Middle frontal gyrus (tissue), 1 donor: ENCODE measurements around the gene PRTN3.
"Not testable (repeated sequence)": the region's sequence is repeated elsewhere in the genome, so short reads cannot be mapped to it uniquely, and the experiment has no call there.

Experiments used
- DNase-seq: peaks from one replicate; pipeline ENCODE4 v3.0.0-alpha.2; 2015; ENCODE audit warnings: low spot score; ENCODE audit errors: extremely low spot score

PRTN3 gene

GRCh38 chr19:878751-879561 is 38.2 kb downstream of the PRTN3 start:
- DNase-seq: not testable (repeated sequence)

- DNase-seq: no peak
These were observed 39.1 kb downstream of the PRTN3 start for GRCh38 chr19:879711-880438.

DNA sequence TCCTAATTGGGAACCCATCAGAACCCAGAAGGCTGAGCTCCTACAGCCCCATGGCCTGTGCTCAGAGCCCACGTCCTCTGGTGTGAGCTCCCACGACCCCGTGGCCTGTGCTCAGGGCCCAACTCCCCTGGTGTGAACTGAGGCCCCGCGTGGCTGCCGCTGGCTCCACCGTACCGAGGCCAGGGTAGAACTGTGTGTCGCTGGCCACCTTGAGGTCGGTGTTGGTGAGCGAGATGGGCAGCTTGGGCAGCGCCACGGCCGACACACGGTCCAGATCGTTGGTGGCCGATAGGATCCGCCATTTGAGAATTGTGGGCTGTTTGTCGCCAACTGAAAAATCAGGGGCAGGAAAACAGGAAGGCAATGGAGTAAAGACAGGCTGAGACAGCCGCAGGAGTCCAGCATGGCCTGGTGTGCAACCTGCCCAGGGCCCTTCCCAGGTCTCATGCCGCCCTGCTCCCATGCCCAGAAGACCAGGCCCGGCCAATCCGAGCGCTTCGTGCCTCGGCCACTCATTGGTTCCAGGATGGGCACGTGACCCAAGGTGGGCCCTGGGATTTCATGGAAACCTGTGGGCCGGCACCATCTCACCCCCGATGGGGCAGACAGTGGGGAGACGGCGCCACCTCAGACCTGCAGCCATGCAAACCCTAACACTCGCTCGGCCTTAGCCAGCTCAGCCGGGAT is 40.7 kb downstream of the PRTN3 start:
- DNase-seq: no peak

DNA sequence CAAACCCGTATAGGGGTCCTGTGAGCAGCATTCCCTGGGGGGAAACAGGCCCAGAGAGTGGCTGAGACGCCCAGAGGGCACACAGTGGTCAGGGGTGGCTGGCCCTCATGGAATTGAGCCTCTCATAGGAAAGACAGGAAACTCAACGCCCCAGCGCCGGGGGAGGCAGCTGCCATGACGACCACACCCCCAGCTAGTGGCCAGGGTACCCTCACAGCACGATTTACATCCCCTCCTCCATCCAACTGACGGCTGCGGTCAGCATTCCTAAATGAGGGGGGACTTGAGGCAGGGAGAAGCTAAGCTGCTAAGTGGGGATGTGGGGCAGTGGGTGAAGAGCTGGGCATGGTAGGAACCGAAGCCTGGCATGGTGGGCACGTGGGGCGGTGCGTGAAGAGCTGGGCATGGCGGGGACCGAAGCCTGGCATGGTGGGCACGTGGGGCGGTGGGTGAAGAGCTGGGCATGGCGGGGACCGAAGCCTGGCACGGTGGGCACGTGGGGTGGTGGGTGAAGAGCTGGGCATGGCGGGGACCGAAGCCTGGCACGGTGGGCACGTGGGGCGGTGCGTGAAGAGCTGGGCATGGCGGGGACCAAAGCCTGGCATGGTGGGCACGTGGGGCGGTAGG is 42.2 kb downstream of the PRTN3 start:
- DNase-seq: no peak

DNA sequence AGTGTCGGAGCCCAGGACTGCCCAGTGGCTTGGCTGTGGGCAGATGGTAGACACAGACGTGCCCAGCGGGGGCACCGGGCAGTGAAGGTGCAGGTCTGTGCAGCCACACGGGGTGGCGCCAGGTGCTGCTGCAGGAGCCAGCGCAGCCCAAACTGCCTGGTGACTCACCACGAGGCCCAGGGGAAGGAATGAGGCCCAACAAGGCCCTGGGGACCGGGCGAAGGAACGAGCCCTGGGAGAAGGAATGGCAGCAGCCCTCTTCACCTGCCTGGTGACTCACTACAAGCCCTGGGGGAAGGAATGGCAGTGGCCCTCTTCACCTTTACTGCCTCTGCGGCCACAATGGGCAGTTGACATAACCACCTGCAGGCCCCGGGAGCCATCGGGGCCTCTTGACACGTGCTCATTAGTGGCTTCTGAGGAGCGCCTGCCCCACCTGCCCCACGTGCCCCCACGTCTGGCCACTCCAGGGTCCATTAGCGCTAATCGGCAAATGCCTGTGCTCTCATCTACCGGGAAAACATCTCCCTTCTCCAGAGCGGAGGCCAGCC is 42.9 kb downstream of the PRTN3 start:
- DNase-seq: no peak

- no peak for DNase-seq
These were observed 43.8 kb downstream of the PRTN3 start for GRCh38 chr19:884420-885211.

DNA sequence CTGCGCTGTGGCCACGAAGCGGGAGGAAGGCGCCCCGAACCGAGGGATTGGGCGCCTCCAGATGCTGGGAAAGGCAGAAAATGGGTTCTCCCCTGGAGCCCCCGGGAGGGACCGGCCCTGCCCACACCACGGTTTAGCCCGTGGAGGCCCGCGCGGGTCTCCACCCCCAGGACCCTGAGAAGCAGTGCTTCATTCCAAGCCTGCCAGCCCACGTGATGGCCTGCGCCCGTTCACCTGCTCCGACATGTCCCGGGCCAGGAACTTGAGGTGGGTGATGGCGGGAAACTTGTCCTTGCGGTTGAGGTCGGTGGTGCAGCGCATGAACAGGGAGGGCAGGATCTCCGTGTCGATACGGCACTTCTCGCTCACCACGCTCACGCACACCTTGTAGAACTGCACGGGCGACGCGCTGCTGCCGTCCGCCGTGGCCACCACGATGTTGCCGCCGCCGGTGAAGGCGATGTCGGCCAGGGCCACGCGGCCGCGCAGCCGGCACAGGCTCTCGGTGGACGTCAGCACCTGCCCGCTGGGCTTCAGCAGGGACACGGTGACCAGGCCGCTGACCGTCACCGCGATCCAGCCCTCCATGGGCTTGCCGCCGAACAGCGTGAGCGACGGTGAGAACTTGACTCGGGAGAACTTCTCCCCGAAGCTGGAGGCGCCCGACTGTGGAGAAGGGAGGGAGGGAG is 44.9 kb downstream of the PRTN3 start:
- no peak for DNase-seq

DNA sequence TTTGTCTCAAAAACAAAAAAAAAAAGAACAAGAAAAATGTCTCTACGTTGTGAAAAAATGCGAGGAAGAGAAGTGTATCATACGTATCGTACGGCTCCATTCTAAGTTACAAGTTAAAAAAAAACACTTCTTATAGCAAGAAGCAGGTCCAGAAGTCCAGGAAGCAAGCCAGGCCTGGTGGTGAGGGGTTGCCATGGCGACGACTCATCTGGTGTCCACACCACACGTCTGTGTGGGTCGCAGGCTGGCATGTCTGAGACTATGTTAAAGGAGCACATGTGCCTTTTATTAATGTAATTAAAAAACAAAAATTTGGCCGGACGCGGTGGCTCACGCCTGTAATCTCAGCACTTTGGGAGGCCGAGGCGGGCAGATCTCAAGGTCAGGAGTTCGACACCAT is 46.3 kb downstream of the PRTN3 start:
- no peak for DNase-seq

DNA sequence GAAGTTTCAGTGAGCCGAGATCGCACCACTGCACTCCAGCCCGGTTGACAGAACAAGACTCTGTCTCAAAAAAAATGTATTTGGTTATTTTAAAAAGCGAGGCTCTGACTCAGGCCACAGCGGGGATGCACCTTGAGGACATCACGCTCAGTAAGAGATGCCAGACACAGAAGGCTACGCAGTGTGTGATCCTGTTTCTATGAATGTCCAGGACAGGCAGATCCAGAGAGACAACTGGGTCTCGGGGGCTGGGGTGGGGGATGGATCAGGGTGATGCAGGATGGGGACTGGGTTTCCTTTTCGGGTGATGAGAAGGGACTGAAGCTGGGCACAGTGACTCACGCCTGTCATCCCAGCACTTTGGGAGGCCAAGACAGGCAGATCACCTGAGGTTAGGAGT is 46.8 kb downstream of the PRTN3 start:
- no peak for DNase-seq

- no peak for DNase-seq
These were observed 48.0 kb downstream of the PRTN3 start for GRCh38 chr19:888581-889385.

DNA sequence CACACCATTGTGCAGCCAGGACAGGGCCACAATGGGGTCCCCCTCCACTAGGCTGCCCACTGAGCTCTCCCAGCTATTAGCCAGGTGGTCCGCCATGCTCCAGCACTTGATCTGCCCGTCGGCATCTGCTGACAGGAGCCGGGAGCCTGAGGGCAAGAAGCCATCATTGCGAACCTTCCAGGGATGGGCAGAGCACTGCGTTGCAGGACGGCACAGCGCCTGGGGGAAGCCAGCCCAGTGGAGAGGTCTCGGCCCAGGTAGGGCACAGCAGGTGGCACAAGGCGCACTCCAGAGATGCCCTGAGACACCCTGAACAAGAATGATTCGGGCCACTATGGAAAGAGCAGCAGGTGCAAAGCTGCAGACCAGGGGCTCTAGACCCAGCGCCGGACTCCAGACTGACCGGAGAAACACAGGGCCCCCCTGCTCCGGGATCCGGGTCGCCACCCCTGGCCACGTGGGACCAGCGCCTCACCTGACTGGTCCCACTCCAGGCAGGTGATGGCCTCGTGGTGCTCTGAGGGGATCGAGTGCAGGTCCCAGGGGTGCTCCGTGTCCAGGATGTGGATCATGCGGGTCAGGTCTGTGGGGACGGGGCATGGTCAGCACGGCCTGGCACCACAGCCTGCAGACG is 49.0 kb downstream of the PRTN3 start:
- DNase-seq: no peak

- DNase-seq: no peak
These were observed 50.0 kb downstream of the PRTN3 start for GRCh38 chr19:890831-891230.

- not testable (repeated sequence) for DNase-seq
These were observed 50.8 kb downstream of the PRTN3 start for GRCh38 chr19:891421-892200.

DNA sequence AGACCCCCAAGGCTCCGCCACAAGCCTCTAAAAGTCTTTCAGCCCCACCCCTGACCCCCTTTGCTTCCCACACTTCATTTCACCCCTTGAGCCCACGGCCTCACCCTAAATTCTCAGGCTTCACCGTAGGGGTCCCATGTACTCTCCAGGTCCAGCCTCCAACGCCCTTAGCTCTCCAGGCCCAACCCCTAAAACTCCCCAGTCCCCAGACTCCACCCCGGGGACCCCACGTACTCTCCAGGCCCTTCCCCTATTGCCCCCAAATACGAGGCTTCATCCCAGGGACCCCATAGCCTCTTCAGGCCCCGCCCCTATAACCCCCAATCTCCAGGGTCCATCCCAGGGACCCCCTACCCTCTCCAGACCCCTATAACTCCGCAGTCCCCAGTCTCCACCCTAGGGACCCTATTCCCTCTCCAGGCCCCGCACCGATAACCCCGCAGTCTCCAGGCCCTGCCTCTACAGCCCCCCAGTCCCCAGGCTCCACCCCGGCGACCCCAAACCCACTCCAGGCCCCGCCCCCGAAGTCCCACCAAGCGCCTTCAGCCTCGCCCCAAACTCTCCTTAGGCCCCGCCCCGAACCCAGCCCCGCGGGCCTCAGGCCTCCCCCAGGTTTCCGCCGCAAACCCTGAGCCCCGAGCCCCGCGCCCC is 51.6 kb downstream of the PRTN3 start:
- DNase-seq: no peak

DNA sequence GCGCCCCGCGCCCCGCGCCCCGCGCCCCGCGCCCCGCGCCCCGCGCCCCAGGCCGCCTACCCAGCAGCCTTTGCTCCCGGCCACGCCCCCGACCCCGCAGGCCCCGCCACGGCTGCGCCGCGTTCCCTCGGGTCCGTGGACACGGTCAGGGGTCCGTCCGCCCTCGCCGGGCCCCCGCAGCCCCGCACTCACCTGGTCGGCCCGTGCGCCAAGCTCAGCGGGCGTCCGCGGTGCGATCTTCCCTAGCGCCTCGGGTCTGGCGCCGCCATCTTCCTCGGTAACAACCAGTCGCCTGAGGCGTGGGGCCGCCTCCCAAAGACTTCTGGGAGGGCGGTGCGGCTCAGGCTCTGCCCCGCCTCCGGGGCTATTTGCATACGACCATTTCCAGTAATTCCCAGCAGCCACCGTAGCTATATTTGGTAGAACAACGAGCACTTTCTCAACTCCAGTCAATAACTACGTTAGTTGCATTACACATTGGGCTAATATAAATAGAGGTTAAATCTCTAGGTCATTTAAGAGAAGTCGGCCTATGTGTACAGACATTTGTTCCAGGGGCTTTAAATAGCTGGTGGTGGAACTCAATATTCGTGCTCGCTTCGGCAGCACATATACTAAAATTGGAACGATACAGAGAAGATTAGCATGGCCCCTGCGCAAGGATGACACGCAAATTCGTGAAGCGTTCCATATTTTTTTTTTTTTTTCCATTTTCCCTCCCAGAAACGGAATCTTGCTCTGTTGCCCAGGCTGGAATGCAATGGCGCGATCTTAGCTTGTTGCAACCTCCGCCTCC is 52.3 kb downstream of the PRTN3 start, which contains the start of the genes MED16 and RNU6-9:
Gene MED16 (minus strand): TSS at position 294 of the 796 bp plus-strand sequence. CDS start 2,056 bp downstream, outside the sequence.
Gene RNU6-9 (plus strand): TSS at position 591 of the 796 bp plus-strand sequence.
- peak; percentile 87 for DNase-seq

DNA sequence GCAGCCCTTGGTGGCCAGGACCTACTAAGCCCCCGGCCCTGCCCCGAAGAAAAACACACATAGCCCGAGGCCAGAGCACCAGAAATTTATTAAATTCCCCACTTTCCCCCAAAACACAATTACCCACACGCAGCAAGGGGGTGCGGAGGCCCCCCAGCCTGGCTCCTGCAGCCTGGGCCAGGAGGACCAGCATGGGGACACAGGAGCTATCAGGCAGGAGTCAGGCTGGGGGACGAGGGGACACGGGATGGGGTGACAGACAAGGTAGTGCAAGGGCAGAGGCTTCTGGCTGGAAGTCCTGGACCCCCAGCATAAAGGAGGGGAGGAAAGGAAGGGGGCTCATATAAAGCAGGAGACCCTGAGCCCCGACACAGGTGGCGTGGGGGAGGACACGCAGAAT is 55.6 kb downstream of the PRTN3 start:
- DNase-seq: no peak
